DMS79 (cell line): ENCODE data around the gene ZFP28.

Source experiments
- DNase-seq: peaks from one replicate; lab custom pipeline; 2025; lab: John Stamatoyannopoulos, UW

The ZFP28 gene

GRCh38 chr19:56595548-56595899 lies 56.8 kb downstream of the ZFP28 start:
- DNase-seq, result no peak

GRCh38 chr19:56596676-56597075 lies 57.9 kb downstream of the ZFP28 start:
- no peak for DNase-seq

GRCh38 chr19:56597696-56598095 lies 58.9 kb downstream of the ZFP28 start:
- DNase-seq, result no peak

GRCh38 chr19:56601375-56601774 lies 62.6 kb downstream of the ZFP28 start:
- no peak for DNase-seq

- DNase-seq, result no peak
Observed at GRCh38 chr19:56603829-56604228, 65.1 kb downstream of the ZFP28 start.
